ES-I3 (cell line): ENCODE data around the gene SMYD3.

Experiments
- H3K36me3 ChIP-seq: 2 replicates; pipeline ENCODE4 v1.6.1; 2013; ENCODE audit warnings: mild to moderate bottlenecking, low read length, control low read depth, moderate library complexity; ENCODE audit not compliant: insufficient read depth
- H3K4me1 ChIP-seq: 2 replicates; pipeline ENCODE4 v1.6.1; 2013; ENCODE audit warnings: mild to moderate bottlenecking, control low read depth, low read length; ENCODE audit not compliant: insufficient read depth
- H3K9ac ChIP-seq: 2 replicates; pipeline ENCODE4 v1.6.1; 2013; ENCODE audit warnings: low read depth, mild to moderate bottlenecking, low read length, moderate library complexity
- H3K9me3 ChIP-seq: 2 replicates; pipeline ENCODE4 v1.6.1; 2013; ENCODE audit warnings: mild to moderate bottlenecking, low read length, moderate library complexity; ENCODE audit not compliant: control insufficient read depth, insufficient read depth

SMYD3 gene

DNA sequence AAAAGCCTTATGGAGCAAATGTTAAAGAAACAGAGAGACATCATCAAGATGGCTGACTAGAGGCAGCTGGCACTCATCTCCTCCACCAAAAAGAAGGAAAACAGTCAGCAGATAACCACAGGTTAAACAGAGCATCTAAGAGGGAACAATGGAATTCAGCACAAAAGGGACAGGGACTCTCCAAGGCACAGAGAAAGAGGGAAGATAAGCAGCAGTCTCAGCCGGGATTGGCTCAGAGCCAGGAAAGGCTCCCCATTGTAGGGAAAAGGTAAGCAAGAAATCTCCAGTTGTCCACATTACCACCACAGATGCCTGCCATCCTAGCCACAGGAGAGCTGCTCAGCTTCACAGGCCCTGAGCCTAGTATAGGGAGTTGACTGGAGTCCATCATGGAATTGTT is 605.5 kb downstream of the SMYD3 start:
- no peak overlapping the region for H3K9ac ChIP-seq
- no peaks in the 10 kb centered on the region for H3K36me3 ChIP-seq
- H3K9me3 ChIP-seq: peaks cover 4% of the 10 kb centered on the region; the same call in 1 of the 2 replicates
- no peaks in the 10 kb centered on the region for H3K4me1 ChIP-seq

DNA sequence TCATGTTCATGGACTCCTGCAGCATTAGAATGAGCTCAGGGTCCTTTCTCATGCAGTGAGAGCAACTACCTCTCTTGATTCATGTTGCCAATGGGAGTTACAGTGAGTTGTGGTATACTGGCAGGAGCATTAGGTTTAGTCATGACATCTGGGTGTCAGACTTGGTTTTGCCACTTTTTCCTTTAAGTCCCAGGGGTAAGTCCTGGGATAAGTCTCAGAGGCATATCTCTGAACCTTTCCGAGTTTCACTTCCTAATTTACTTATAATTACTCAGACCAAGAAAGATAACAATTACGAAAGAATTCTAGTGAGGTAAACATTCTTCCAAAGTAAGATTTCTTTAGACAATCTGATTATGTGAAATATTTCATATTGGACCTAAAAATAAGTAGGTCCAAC is 606.0 kb downstream of the SMYD3 start:
- Histone ChIP-seq H3K36me3 (no peaks in the 10 kb centered on the region), H3K9ac (no peak overlapping the region), H3K9me3 (peaks cover 4% of the 10 kb centered on the region; the same call in 1 of the 2 replicates), H3K4me1 (no peaks in the 10 kb centered on the region)

DNA sequence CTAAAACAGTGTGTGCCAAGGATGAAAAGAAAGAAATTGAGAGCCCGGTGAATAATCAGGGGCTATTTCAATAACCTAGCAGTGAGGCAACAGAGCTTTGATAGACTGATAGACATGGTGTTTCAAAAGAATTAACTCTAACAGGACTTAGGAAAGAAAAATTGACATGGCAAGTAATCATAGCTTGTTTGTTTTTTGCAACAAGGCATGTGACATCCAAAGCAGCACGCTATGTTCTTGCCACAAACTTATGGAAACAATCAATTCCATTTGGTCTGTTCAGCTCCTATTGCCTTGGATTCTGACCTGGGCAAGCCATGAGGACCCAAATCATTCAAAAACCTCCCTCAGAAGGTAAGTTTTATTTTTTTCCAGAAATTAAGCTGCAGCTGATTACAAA is 608.5 kb downstream of the SMYD3 start:
- H3K4me1 ChIP-seq: no peaks in the 10 kb centered on the region
- H3K9me3 ChIP-seq: peaks cover 4% of the 10 kb centered on the region; the same call in 1 of the 2 replicates
- no peaks in the 10 kb centered on the region for H3K36me3 ChIP-seq
- H3K9ac ChIP-seq: no peak overlapping the region

DNA sequence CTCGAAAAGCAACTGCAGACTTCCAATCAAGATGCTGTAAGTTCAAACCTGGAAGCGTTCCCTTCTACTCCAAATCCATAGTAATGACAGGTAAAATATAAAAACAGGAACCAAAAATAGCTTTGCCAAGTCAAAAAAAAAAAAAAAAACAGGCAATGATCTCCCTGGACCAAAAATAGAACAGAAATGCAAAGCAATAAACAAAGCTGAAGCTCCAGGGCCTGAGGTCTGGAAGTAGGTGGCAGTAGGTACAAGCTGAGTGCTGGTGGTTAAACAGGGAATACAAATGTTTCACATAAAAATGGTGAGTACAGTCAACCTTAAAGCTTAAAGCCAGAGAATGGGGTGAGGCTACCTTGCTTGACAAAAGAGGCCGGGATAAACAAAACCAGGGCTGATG is 610.8 kb downstream of the SMYD3 start:
- Histone ChIP-seq H3K4me1 (no peaks in the 10 kb centered on the region), H3K9me3 (no peaks in the 10 kb centered on the region; the same call in 1 of the 2 replicates), H3K36me3 (no peaks in the 10 kb centered on the region), H3K9ac (no peak overlapping the region)

DNA sequence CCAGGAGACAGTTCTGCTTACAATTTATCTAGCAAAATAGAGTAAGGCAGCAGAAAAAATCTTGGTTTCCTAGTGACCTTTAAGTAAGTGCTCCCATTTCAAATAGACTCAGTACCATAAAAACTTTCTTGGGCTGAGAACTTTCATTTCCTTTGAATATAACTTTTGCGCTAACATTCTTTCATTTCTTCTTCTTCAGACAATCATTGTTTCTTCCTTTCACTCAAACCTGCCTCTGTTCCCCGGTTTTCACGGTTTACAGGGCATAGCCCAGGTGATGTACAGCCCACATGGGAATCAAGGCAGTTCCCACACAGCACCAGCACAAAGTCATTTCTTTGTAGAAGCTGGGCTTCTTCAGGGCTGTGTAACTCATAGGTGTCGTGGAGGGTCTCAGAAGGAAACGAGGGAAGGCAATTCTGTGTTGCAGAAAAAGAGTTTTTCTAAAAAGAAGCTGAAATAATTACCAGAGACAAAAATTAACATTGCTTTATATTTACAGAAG is 611.6 kb downstream of the SMYD3 start:
- Histone ChIP-seq H3K9ac (no peak overlapping the region), H3K36me3 (no peaks in the 10 kb centered on the region), H3K4me1 (no peaks in the 10 kb centered on the region), H3K9me3 (no peaks in the 10 kb centered on the region; the same call in 1 of the 2 replicates)

DNA sequence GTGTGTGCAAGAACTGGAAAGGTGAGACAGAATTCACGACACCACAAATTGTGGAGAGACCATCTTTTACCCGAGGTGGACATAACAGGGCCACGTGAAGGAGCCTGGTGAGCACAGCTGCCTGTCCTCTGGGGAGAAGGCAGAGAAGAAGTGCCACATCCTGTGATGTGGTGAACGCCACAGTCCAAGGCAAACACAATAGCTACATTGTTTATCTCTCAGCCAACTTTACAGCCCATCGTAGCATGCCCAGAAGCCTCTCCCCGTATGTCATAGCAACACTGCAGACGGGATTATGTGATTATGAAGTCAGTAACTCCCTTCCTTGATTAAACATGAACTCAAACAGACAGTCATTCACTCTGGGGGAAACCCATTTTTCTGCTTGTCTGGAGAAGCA is 612.2 kb downstream of the SMYD3 start:
- Histone ChIP-seq H3K4me1 (no peaks in the 10 kb centered on the region), H3K9ac (no peak overlapping the region), H3K9me3 (no peaks in the 10 kb centered on the region; the same call in 1 of the 2 replicates), H3K36me3 (no peaks in the 10 kb centered on the region)

DNA sequence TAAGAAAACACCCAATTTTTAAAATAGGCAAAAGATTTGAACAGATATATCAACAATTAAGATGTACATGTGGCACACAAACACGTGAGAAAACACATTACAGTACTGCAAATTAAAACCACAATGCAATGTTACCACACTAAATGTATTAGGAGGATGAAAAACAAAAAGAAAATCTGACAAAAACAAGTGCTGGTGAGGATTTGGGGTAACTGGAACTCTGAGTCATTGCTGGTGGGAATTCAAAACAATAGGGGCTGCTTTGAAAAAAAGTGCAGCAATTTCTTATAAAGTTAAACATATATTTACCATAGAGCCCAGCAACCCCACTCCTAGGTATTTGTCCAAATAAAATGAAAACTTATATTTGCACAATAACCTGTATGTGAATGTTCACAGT is 614.1 kb downstream of the SMYD3 start:
- Histone ChIP-seq H3K4me1 (no peaks in the 10 kb centered on the region), H3K9ac (no peak overlapping the region), H3K9me3 (no peaks in the 10 kb centered on the region; the same call in 1 of the 2 replicates), H3K36me3 (no peaks in the 10 kb centered on the region)

DNA sequence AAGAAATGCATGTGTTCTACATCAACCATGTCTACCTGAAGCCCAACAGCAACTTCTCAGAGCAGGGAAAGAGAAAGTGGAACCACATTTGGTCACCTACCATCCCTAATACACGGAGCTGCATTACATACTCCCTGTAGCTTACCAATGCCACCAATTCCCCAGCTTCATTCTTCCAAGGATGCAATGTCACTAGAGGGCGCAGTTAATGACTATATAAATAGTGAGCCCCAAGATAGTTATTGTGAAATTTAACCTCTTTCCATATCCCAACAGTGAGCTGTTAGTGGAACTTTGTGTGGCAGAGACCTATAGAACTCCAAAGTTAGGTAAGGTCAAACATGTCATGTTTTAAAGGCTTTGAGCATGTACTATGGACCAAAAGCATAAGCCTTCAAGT is 618.3 kb downstream of the SMYD3 start:
- Histone ChIP-seq H3K9me3 (no peaks in the 10 kb centered on the region; the same call in 1 of the 2 replicates), H3K4me1 (no peaks in the 10 kb centered on the region), H3K9ac (no peak overlapping the region), H3K36me3 (no peaks in the 10 kb centered on the region)

DNA sequence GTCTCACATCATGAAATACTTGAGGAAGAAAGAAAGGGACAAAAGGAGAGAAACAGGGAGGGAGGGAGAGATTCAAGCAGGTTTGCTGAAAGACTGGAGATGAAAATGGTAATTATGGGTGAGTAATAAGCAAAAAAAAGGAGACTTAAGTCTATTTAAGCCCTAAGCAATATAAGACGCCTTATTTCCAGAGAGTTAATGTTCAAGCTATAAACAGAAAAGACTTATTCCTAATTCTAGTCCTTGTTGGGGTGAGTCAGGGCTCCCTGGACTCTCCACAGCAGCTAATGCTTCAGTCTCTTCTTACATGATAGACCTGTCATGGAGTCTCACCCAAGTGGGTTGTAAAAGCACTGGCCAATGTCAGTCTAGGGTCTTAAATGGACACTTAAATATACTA is 619.2 kb downstream of the SMYD3 start:
- H3K9ac ChIP-seq: no peak overlapping the region

DNA sequence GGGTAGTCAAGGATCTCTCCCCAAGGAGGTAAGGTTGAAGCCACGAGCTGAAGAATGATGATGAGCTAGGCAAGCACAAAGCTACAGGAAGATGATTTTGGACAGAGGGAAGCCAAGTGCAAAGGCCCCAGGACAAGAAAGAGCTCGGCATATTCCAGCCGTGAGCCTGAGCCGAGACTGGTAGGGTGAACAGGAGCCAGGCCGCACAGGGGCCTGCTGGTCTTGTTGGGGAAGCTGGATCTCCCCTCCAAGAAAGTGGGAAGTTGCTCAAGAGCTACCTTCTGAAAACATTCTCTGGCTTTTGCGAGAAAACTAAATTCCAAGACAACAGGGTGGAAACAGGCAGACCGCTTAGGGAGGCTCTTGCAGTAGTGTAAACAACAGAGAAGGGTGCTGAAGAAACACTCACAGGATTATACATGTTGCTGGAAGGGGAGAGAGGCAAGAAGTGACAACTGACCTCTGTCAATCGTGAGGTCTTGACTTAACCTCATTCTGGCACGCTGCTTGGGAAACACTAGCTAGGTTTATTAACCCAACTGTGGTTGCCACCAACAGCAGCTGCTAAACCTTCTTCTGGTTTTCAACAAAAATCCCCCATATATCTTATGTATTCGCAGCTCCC is 625.2 kb downstream of the SMYD3 start:
- Histone ChIP-seq H3K9me3 (no peaks in the 10 kb centered on the region), H3K9ac (no peak overlapping the region), H3K36me3 (no peaks in the 10 kb centered on the region), H3K4me1 (no peaks in the 10 kb centered on the region)

More for the DNA sequence above, 619.2 kb downstream of the SMYD3 start:
- no peaks in the 10 kb centered on the region for H3K36me3 ChIP-seq
- no peaks in the 10 kb centered on the region for H3K9me3 ChIP-seq
- no peaks in the 10 kb centered on the region for H3K4me1 ChIP-seq

DNA sequence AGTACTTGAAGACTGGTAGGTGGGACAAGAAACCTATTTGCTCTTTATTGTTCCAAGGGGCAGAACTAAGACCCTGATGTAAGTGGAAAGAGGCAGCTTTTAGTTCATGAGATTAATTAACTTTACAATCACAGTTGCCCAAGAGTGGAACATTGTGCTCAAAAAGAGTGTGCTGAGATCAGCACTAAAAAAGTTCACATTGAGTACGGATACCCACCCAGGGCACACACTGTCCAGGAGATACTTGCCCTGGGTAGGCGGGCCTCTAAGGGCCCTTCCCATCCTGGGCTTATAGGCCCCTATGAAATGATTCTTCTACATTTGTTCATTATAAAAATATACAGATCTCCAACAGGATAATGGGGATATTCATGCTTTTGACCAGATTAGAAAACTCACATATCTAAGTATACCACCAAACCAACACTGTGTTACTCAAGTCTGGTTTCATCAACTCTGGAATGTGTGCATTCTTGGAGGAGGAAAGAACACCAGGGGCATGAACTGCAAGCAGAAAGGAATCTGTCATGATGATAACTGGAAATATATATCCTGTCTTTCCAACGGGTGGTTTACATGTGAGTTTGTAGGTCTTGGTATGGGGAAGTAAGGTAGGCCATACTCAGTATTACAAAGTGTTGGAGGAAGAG is 626.2 kb downstream of the SMYD3 start:
- H3K9me3 ChIP-seq: no peaks in the 10 kb centered on the region
- H3K9ac ChIP-seq: no peak overlapping the region
- H3K36me3 ChIP-seq: no peaks in the 10 kb centered on the region
- no peaks in the 10 kb centered on the region for H3K4me1 ChIP-seq

DNA sequence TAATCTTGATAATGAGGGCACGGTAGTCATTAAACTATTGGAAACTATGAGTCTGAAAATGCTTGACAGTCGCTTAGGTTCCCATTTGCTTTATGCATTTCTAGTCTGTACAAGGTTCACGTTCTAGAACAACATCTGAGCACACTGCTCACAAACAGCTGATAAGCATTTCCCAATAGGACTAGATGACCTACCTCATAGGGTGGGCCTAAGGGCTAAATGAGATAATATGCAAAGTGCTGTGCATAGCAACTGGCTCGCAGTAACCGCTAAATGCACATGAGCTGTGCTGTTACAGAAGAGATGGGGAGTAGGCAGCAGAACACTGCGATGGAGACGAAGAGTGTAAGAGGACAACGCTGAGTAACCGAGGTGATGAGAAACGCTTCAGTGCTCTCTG is 628.0 kb downstream of the SMYD3 start:
- Histone ChIP-seq H3K36me3 (no peaks in the 10 kb centered on the region), H3K9ac (no peak overlapping the region), H3K9me3 (no peaks in the 10 kb centered on the region), H3K4me1 (no peaks in the 10 kb centered on the region)

DNA sequence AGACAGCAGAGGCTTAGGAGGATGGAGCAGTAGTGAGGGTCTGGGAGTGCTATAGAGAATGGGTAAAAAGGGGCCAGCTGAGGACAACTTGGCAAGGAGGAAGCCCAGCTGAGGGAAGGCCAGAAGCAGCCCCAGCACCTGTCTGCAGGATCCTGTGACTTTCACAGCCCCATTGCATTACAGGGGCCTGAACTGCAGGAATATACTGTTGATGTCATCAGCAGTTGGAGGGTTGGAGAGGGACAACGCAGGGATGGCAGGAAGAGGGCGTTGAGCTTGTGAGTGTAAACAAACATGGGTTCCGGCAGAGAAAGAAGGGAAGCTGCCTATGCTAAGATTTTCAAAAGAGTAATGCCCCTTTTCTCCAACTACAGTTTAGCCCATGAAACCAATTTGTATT is 628.5 kb downstream of the SMYD3 start:
- Histone ChIP-seq H3K9ac (no peak overlapping the region), H3K9me3 (no peaks in the 10 kb centered on the region), H3K36me3 (no peaks in the 10 kb centered on the region), H3K4me1 (no peaks in the 10 kb centered on the region)

DNA sequence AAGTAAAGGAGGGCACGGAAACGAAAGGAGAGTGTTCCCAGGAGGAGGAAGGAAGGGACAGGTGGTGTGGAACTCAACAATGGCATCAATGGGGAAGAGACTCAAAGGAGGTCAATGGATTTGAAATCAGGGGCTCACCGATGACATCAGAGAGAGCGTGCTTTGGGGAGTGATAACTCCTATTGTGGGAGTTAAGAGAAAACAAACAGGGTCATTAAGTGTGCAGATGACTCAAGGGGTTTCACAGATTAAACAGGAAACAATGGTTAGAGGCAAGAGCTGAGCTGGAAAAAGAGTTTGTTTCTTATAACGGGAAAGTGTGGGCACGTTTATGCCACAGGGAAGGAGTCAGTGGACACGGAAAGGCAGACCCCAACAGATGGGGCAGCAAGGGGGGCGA is 629.1 kb downstream of the SMYD3 start:
- no peaks in the 10 kb centered on the region for H3K36me3 ChIP-seq
- H3K4me1 ChIP-seq: no peaks in the 10 kb centered on the region
- no peak overlapping the region for H3K9ac ChIP-seq
- no peaks in the 10 kb centered on the region for H3K9me3 ChIP-seq

DNA sequence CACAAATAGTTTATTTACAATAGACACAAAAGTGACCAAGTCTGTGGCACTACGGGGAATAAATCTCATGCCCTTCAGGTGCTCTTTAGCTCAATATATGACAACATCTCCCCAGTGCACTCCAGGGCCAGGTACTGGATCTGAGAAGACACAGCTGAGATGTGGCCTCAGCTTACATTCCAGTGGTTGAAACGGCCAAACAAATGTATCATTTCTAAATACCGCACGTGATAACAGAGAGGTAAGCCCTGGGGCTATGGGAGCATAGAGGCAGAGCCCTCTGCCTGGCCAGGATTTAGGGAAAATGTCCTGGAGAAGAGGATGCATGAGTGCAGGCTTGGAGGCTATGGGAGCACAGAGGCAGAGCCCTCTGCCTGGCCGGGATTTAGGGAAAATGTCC is 630.5 kb downstream of the SMYD3 start:
- Histone ChIP-seq H3K9me3 (no peaks in the 10 kb centered on the region), H3K36me3 (no peaks in the 10 kb centered on the region), H3K9ac (no peak overlapping the region), H3K4me1 (no peaks in the 10 kb centered on the region)
